ENCODE results near the gene CUL5. TPM values are rescaled to one million over a fixed set of nuclear protein-coding genes. Genes with fewer than 3 reads are reported as not detected.

The CUL5 gene
- total RNA-seq, 2 donors from 2014 or later: 33.4 to 38.2 TPM

GRCh38 chr11:108144615-108145014 lies 135.9 kb downstream of the CUL5 start:
- DNase-seq (no peak), ATAC-seq (no peak)
- intact Hi-C loops (cut with DNase I, micrococcal nuclease): no loop called here

- intact Hi-C loops (cut with DNase I, micrococcal nuclease): no loop called here
- ATAC-seq: no peak
- no peak for DNase-seq
Measured at GRCh38 chr11:108147150-108147549, 138.5 kb downstream of the CUL5 start.

GRCh38 chr11:108148556-108148955 lies 139.9 kb downstream of the CUL5 start:
- no peak for DNase-seq
- no peak for ATAC-seq
- intact Hi-C loops (cut with DNase I, micrococcal nuclease): no loop called here

GRCh38 chr11:108154591-108154990 lies 145.9 kb downstream of the CUL5 start:
- ATAC-seq: no peak
- intact Hi-C loops (cut with DNase I, micrococcal nuclease): no loop called here
- DNase-seq: no peak

Other genes starting within 250 kb of the CUL5 start
- gene SLC35F2, start 150.1 kb upstream of the CUL5 start, total RNA-seq: 10 to 100 TPM; 32.9 to 33.2 TPM
- gene RAB39A, start 80.5 kb upstream of the CUL5 start, total RNA-seq: 1 to 10 TPM in 1 of 2 donors, under 1 TPM in 1; 0.31 to 1.3 TPM
- 100 to 1,000 TPM; 143 to 153 TPM for gene ACAT1, start 112.7 kb downstream of the CUL5 start, total RNA-seq
- gene NPAT, start 213.7 kb downstream of the CUL5 start, total RNA-seq: 10 to 100 TPM; 10.5 to 13.0 TPM
- 10 to 100 TPM; 24.3 to 33.3 TPM for gene ATM, start 214.2 kb downstream of the CUL5 start, total RNA-seq